Activated T-cell treated with anti-CD3 and anti-CD28 coated beads, Interleukin-2, amount 50 U/mL, for 1 hour (primary cell): ENCODE results near the gene HYOU1.
A peak's percentile ranks its signal among the peaks of the same experiment; 100 is the strongest.
"Not testable (repeated sequence)": the region's sequence is repeated elsewhere in the genome, so short reads cannot be mapped to it uniquely, and the experiment has no call there.

Experiments used
- DNase-seq: peaks from one replicate; pipeline ENCODE4 v3.0.0-alpha.2; 2020

The HYOU1 gene

GRCh38 chr11:119087123-119087522 is 30.1 kb upstream of the HYOU1 start:
- no peak for DNase-seq

- DNase-seq: no peak
Observed at GRCh38 chr11:119085437-119085847, 28.4 kb upstream of the HYOU1 start.

- peak; percentile 93 for DNase-seq
Observed at GRCh38 chr11:119084663-119085436, 27.8 kb upstream of the HYOU1 start, which contains the start of gene HMBS. HMBS (plus strand) TSS chr11:119084881; CDS start chr11:119085034, 153 bp downstream.

- no peak for DNase-seq
Observed at GRCh38 chr11:119081682-119082260, 24.8 kb upstream of the HYOU1 start.

GRCh38 chr11:119078675-119079420 is 21.8 kb upstream of the HYOU1 start:
- DNase-seq: no peak

GRCh38 chr11:119077839-119078238 is 20.8 kb upstream of the HYOU1 start:
- DNase-seq: no peak

- peak; percentile 95 for DNase-seq
Observed at GRCh38 chr11:119067371-119068222, 10.6 kb upstream of the HYOU1 start, which contains the start of gene VPS11. VPS11 (plus strand) TSS chr11:119067818; CDS start chr11:119067824, 6 bp downstream.

GRCh38 chr11:119065369-119065768 is 8.4 kb upstream of the HYOU1 start:
- peak; percentile 40 for DNase-seq

GRCh38 chr11:119062779-119063178 is 5.8 kb upstream of the HYOU1 start:
- DNase-seq: no peak

- DNase-seq: no peak
Observed at GRCh38 chr11:119061256-119061655, 4.3 kb upstream of the HYOU1 start.

GRCh38 chr11:119059128-119059527 is 2.1 kb upstream of the HYOU1 start:
- DNase-seq: not testable (repeated sequence)

GRCh38 chr11:119056421-119056999 is 495 bp downstream of the HYOU1 start:
- peak; percentile 57 for DNase-seq

- no peak for DNase-seq
Observed at GRCh38 chr11:119055901-119056300, 1.1 kb downstream of the HYOU1 start.

GRCh38 chr11:119054418-119054817 is 2.6 kb downstream of the HYOU1 start:
- no peak for DNase-seq

GRCh38 chr11:119052163-119052814 is 4.7 kb downstream of the HYOU1 start:
- no peak for DNase-seq

- DNase-seq: no peak
Observed at GRCh38 chr11:119051440-119052162, 5.4 kb downstream of the HYOU1 start.

- DNase-seq: no peak
Observed at GRCh38 chr11:119049081-119049480, 7.9 kb downstream of the HYOU1 start.

GRCh38 chr11:119048644-119049043 is 8.4 kb downstream of the HYOU1 start:
- no peak for DNase-seq

- no peak for DNase-seq
Observed at GRCh38 chr11:119047205-119047604, 9.8 kb downstream of the HYOU1 start.

- no peak for DNase-seq
Observed at GRCh38 chr11:119046489-119046888, 10.5 kb downstream of the HYOU1 start.

- no peak for DNase-seq
Observed at GRCh38 chr11:119044708-119045107, 12.3 kb downstream of the HYOU1 start.
